Measurements from ENCODE around the gene C17orf114.

DNA sequence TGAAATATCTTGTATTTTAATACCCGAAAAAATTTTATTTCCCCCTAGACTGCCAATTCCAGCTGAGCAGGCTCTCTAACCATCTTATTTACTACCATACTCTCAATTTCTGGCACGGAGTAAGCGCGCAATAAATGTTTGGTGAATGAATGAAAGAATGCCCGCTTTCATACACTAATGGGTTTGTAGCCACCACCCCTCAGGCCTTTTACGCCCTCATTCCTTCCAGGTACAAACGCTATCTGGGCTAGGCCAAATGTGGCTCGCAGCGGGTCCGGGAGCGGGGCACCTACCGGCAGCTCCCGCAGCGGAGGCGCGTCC is 4.3 kb upstream of the C17orf114 start:
- TF ChIP-seq, protein P1, sequence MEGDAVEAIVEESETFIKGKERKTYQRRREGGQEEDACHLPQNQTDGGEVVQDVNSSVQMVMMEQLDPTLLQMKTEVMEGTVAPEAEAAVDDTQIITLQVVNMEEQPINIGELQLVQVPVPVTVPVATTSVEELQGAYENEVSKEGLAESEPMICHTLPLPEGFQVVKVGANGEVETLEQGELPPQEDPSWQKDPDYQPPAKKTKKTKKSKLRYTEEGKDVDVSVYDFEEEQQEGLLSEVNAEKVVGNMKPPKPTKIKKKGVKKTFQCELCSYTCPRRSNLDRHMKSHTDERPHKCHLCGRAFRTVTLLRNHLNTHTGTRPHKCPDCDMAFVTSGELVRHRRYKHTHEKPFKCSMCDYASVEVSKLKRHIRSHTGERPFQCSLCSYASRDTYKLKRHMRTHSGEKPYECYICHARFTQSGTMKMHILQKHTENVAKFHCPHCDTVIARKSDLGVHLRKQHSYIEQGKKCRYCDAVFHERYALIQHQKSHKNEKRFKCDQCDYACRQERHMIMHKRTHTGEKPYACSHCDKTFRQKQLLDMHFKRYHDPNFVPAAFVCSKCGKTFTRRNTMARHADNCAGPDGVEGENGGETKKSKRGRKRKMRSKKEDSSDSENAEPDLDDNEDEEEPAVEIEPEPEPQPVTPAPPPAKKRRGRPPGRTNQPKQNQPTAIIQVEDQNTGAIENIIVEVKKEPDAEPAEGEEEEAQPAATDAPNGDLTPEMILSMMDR (IDR thresholded peaks at IDR 0.05) = no peak
- no peak for TF ChIP-seq POLR2A (IDR thresholded peaks at IDR 0.05)
